ENCODE measurements around the gene DPM3.

DPM3 gene

DNA sequence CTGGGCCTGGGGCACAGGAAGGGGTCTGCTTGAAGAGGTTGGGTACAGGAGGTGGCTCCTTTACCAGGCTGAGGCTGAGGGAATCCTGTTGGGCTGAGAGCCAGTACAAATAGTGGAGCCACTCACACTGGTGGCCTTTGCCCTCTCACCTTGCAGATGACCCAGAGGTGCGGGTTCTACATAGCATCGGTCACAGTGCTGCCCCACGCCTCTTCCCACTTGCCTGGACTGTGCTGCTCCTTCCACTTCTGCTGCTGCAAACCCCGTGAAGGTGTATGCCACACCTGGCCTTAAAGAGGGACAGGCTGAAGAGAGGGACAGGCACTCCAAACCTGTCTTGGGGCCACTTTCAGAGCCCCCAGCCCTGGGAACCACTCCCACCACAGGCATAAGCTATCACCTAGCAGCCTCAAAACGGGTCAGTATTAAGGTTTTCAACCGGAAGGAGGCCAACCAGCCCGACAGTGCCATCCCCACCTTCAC lies 6.5 kb downstream of the DPM3 start:
- TF ChIP-seq POLR2AphosphoS5 (IDR thresholded peaks at IDR 0.05; ENCODE audit: borderline replicate concordance, low read depth, low read length) (no peak), EZH2 (IDR thresholded peaks at IDR 0.05) (no peak), FOXP2 (optimal IDR thresholded peaks at IDR 0.05; ENCODE audit: control extremely low read depth, extremely low read length, insufficient read depth) (no peak)
- no peak overlapping the region for H3K27ac ChIP-seq
- H3K4me3 ChIP-seq, result no peak overlapping the region
- no peak for DNase-seq (ENCODE audit: low read depth, low spot score)
- peaks cover 26% of the 10 kb centered on the region for H3K36me3 ChIP-seq (ENCODE audit: insufficient read depth, low read length)
- no peak overlapping the region for H3K9ac ChIP-seq (ENCODE audit: insufficient read length)
- no peaks in the 10 kb centered on the region for H3K9me3 ChIP-seq (ENCODE audit: low read depth, low read length)

DNA sequence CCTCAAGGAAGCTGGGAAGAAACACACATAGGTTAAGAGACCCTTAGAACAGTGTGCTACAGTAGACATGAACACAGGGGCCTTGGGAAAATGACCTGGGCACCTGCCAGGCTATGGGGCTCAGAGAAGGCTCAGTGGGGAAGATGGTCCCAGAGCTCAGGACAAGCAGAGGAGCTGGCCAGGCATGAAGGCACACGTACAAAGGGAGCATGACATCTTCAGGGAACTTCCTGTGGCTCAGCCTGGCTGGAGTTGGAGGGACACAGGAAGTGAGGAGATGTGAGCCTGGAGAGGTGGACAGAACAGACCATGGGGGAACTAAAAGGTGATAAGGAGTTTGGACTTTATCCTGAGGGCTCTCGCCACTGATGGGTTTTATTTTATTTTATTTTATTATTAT lies 8.5 kb downstream of the DPM3 start:
- H3K9ac ChIP-seq (ENCODE audit: insufficient read length), result no peak overlapping the region
- H3K4me3 ChIP-seq, result no peak overlapping the region

DNA sequence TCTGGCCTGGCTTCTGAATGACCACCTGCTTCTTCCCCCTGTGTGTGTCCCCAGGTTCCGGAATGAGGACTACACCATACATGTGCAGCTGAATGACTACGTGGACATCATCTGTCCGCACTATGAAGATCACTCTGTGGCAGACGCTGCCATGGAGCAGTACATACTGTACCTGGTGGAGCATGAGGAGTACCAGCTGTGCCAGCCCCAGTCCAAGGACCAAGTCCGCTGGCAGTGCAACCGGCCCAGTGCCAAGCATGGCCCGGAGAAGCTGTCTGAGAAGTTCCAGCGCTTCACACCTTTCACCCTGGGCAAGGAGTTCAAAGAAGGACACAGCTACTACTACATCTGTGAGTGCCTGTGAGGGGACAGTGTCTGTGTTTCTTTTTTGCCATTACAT lies 9.0 kb downstream of the DPM3 start:
- Histone ChIP-seq H3K9me3 (ENCODE audit: low read depth, low read length) (no peaks in the 10 kb centered on the region), H3K9ac (ENCODE audit: insufficient read length) (no peak overlapping the region), H3K27ac (no peak overlapping the region), H3K4me3 (no peak overlapping the region), H3K36me3 (ENCODE audit: insufficient read depth, low read length) (peaks cover 26% of the 10 kb centered on the region)
- TF ChIP-seq FOXP2 (optimal IDR thresholded peaks at IDR 0.05; ENCODE audit: control extremely low read depth, extremely low read length, insufficient read depth) (no peak), EZH2 (IDR thresholded peaks at IDR 0.05) (no peak), POLR2AphosphoS5 (IDR thresholded peaks at IDR 0.05; ENCODE audit: borderline replicate concordance, low read depth, low read length) (no peak)
- no peak for DNase-seq (ENCODE audit: low read depth, low spot score)

More for the DNA sequence above, 8.5 kb downstream of the DPM3 start:
- TF ChIP-seq FOXP2 (optimal IDR thresholded peaks at IDR 0.05; ENCODE audit: control extremely low read depth, extremely low read length, insufficient read depth), result no peak
- no peak for TF ChIP-seq EZH2 (IDR thresholded peaks at IDR 0.05)
- no peak for TF ChIP-seq POLR2AphosphoS5 (IDR thresholded peaks at IDR 0.05; ENCODE audit: borderline replicate concordance, low read depth, low read length)
- no peaks in the 10 kb centered on the region for H3K9me3 ChIP-seq (ENCODE audit: low read depth, low read length)
- H3K36me3 ChIP-seq (ENCODE audit: insufficient read depth, low read length), result peaks cover 26% of the 10 kb centered on the region
- DNase-seq (ENCODE audit: low read depth, low spot score), result no peak
- H3K27ac ChIP-seq, result no peak overlapping the region

DNA sequence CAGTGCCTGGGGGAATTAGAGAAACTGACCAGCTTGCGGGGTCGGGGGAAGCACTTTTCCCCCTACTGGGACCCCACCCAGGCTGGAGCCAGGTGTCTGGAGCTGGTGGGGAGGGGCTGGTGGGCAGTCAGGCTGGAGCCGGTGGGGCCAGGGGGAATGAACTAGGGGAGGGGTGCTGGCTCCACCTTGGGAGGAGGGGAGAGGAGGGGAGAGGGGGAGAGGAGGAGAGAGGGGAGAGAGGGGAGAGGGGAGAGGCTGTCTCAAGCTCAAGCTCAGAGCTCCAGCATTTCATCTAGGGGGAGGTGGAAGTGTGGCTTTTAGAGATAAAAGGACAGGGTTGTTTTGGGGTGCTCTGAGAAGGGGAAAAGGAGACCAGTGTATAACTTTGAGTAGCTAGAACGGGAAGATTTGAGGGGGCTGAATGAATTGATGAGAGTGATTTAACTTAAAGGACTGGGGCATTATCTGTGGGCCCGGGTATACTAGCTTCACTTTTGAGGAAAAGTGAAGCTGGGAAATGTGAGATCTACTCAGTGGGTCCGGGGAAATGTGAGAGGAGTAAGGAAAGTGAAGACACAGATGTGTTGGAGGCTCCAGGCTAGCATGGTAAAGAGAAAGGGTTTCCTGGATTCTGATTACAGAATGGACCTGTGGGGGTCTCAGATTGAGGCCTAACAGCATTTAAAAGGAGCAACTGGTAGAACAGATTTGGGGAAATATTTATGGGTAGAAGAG lies 9.9 kb downstream of the DPM3 start:
- Histone ChIP-seq H3K9ac (ENCODE audit: insufficient read length) (peak overlapping the region; percentile 51), H3K36me3 (ENCODE audit: insufficient read depth, low read length) (peaks cover 26% of the 10 kb centered on the region), H3K4me3 (peak overlapping the region; percentile 92), H3K9me3 (ENCODE audit: low read depth, low read length) (no peaks in the 10 kb centered on the region), H3K27ac (peak overlapping the region; percentile 74)
- DNase-seq (ENCODE audit: low read depth, low spot score), result no peak
- TF ChIP-seq FOXP2 (optimal IDR thresholded peaks at IDR 0.05; ENCODE audit: control extremely low read depth, extremely low read length, insufficient read depth), result no peak
- no peak for TF ChIP-seq POLR2AphosphoS5 (IDR thresholded peaks at IDR 0.05; ENCODE audit: borderline replicate concordance, low read depth, low read length)
- no peak for TF ChIP-seq EZH2 (IDR thresholded peaks at IDR 0.05)

DNA sequence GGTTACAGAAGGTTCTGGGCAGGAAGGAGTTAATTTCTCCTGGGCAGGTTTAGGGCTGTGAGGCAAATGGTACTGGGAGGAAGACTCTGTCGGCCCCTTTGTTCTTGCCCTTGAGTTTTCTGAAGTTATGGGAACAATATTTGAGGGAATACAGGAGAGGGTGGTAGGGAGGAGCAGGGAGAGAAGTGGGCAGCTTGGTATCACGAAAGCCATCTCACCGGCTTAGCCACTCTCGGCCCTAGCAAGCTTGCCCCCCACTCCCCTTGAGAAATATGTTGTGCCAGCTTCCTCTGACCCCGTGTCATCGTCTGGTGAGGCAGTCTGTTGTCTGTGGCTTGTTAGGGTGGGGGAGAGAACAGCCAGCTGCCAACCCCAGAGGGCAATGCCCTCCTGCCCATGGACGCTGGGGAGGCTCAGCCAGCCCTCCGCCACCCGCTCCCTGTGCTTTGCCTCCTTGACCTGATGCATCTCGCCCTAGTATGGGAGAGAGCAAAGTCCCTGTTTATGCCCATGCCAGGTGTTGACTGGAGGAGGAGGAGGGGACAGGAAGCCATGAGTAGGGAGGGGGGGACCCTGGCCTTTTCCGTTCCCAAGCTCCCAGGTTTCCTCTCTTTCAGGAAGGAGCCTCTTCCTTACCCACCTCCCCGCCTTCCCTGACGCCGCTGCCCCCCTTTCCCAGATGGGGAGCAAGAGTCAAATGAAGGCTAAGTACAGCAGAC lies 11.4 kb downstream of the DPM3 start:
- Histone ChIP-seq H3K9me3 (ENCODE audit: low read depth, low read length) (no peaks in the 10 kb centered on the region), H3K4me3 (peak overlapping the region; percentile 92), H3K27ac (no peak overlapping the region), H3K36me3 (ENCODE audit: insufficient read depth, low read length) (peaks cover 20% of the 10 kb centered on the region), H3K9ac (ENCODE audit: insufficient read length) (peak overlapping the region; percentile 78)
- no peak for DNase-seq (ENCODE audit: low read depth, low spot score)
- TF ChIP-seq POLR2AphosphoS5 (IDR thresholded peaks at IDR 0.05; ENCODE audit: borderline replicate concordance, low read depth, low read length) (no peak), EZH2 (IDR thresholded peaks at IDR 0.05) (no peak)

DNA sequence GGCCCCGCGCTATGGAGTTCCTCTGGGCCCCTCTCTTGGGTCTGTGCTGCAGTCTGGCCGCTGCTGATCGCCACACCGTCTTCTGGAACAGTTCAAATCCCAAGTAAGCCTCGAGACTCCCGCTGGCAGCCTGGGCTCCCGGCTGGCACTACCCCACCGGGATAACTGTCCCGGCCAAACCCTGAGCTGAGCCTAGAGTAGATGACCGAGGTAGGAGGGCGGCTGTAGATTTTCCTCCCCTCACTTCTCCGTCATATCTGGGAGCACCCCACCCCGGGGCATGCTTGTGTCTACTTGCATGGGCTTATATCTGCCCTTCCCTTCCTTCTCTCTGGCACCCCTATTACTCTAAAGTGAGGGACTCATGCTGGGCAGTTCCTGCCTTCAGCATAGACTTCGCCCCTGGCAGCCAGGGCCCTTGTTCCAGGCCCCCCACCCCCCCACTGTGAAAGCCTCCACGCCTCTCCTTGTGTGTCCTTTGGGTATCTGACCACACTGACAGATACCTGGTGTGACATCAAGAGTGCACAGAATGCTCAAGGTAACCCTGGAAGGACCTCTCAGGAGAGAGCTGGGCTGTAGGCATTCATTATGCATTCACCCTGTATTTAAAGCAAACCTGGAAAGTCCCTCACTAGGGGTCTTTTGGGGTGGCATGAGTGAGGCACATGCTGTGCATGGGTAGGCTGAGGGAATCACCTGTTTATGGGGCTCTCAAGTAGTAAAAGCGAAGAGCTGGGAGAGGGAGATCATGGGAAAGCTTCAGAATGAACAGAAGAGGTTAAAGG lies 12.2 kb downstream of the DPM3 start:
- peak overlapping the region; percentile 92 for H3K4me3 ChIP-seq
- no peak overlapping the region for H3K27ac ChIP-seq
- H3K9ac ChIP-seq (ENCODE audit: insufficient read length), result peak overlapping the region; percentile 78
- TF ChIP-seq FOXP2 (optimal IDR thresholded peaks at IDR 0.05; ENCODE audit: control extremely low read depth, extremely low read length, insufficient read depth) (no peak), EZH2 (IDR thresholded peaks at IDR 0.05) (no peak), POLR2AphosphoS5 (IDR thresholded peaks at IDR 0.05; ENCODE audit: borderline replicate concordance, low read depth, low read length) (no peak)
- H3K36me3 ChIP-seq (ENCODE audit: insufficient read depth, low read length), result peaks cover 13% of the 10 kb centered on the region; the same call in 1 of the 2 replicates
- no peak for DNase-seq (ENCODE audit: low read depth, low spot score)
- no peaks in the 10 kb centered on the region for H3K9me3 ChIP-seq (ENCODE audit: low read depth, low read length)

DNA sequence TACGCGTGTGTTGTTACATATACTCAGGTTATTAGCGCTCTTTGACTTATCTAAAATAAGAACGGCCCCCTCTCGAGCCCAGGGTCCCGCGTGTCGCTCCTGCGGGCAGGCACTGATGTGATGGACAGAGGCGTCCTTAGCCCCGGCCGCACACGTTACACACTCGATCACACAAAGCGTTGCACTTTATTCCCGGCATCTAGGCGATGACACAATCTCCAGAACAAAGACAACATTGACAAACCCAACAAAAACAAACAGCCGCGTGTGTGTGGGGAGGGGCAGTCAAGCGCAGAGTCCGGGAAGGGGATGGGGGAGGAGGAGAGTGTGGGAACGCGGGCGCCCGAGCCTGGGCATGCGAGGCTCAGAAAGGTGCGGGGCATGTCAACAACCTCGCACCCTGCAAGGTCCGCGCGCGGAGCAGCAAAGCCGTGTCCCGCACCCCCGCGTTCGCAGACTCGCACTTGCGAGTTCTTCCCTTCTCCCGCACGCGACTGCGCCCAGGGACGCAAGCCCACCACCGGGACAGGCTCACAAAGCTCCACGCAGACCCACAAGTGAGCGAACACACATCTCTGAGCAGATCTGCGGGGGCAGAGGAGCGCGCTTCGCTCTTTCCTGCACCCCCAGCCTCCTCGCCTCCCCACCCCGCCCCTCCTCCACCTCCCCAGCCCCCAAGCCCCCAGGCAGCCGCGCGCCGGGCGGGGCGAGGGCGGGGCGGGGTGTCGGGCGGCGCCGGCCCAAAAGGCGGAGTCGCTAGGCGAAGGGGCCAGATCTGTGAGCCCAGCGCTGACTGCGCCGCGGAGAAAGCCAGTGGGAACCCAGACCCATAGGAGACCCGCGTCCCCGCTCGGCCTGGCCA lies 13.0 kb downstream of the DPM3 start, which contains the start of gene EFNA1:
EFNA1 (plus strand) TSS at position 772 of the 862 bp plus-strand sequence. CDS start 102 bp downstream, outside the sequence.
- Histone ChIP-seq H3K27ac (peak within 1 kb of the TSS; percentile 80; the same call in 1 of the 2 replicates), H3K4me3 (peak within 1 kb of the TSS; percentile 92), H3K36me3 (ENCODE audit: insufficient read depth, low read length) (peaks cover 11% of the 10 kb centered on the region; the same call in 1 of the 2 replicates), H3K9me3 (ENCODE audit: low read depth, low read length) (no peaks in the 10 kb centered on the region), H3K9ac (ENCODE audit: insufficient read length) (peak within 1 kb of the TSS; percentile 78)
- TF ChIP-seq EZH2 (IDR thresholded peaks at IDR 0.05) (no peak), FOXP2 (optimal IDR thresholded peaks at IDR 0.05; ENCODE audit: control extremely low read depth, extremely low read length, insufficient read depth) (peak; percentile 53), POLR2AphosphoS5 (IDR thresholded peaks at IDR 0.05; ENCODE audit: borderline replicate concordance, low read depth, low read length) (peak; percentile 93)
- DNase-seq (ENCODE audit: low read depth, low spot score), result no peak
